Esophagus squamous epithelium (tissue), 4 donors: Measurements from ENCODE around the gene ADCK1.

Experiments used
- POLR2A ChIP-seq, 4 donors: fragments of 450-650 bp; IDR thresholded peaks; one replicate each; pipeline ENCODE4 v1.6.1; 2017; ENCODE audit warnings: antibody characterized with exemption in 4 of 4, mild to moderate bottlenecking in 4 of 4, moderate library complexity in 3 of 4
- TF ChIP-seq, protein P1 (sequence below), 6 experiments: fragments of 450-650 bp in 4 of 6; fragments of 200-600 bp in 2 of 6; sonication (generic) in 2 of 6; IDR thresholded peaks; one replicate each; pipeline ENCODE4 v1.5.1; 2016 to 2019; ENCODE audit warnings: antibody characterized with exemption in 6 of 6, mild to moderate bottlenecking in 4 of 6, moderate library complexity in 4 of 6

DNA sequence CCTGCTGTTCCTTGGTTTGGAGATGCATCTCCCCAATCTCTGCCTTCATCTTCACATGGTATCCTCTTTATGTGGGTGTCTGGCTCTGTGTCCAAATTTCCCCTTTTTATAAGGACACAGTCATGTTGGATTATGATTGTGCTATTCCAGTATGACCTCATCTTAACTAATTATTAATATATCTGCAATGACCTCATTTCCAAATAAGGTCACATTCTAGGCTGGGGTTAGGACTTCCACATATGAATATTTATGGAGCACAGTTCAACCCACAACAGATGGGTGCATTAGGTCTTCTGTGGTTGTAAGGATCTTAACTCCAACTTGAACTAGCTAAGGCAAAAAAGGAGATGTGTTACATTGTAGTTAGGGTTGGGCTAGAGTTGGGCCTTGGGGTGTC, 69.4 kb downstream of the ADCK1 start:
- TF ChIP-seq, protein P1, sequence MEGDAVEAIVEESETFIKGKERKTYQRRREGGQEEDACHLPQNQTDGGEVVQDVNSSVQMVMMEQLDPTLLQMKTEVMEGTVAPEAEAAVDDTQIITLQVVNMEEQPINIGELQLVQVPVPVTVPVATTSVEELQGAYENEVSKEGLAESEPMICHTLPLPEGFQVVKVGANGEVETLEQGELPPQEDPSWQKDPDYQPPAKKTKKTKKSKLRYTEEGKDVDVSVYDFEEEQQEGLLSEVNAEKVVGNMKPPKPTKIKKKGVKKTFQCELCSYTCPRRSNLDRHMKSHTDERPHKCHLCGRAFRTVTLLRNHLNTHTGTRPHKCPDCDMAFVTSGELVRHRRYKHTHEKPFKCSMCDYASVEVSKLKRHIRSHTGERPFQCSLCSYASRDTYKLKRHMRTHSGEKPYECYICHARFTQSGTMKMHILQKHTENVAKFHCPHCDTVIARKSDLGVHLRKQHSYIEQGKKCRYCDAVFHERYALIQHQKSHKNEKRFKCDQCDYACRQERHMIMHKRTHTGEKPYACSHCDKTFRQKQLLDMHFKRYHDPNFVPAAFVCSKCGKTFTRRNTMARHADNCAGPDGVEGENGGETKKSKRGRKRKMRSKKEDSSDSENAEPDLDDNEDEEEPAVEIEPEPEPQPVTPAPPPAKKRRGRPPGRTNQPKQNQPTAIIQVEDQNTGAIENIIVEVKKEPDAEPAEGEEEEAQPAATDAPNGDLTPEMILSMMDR (IDR thresholded peaks at IDR 0.05) = no peak
- TF ChIP-seq POLR2A (IDR thresholded peaks at IDR 0.05) = no peak
